B cell (primary cell): Measurements from ENCODE around the gene LRRC4C. TPM values are rescaled to one million over a fixed set of nuclear protein-coding genes. Genes with fewer than 3 reads are reported as not detected.

ENCODE experiments used
- ATAC-seq: fragments of 200-7000 bp; cut with Tn5 transposase; one replicate; pipeline ENCODE4 v1.10.0; 2021; ENCODE audit warnings: low read depth, mild to moderate bottlenecking, moderate number of reproducible peaks, moderate library complexity
- CTCF ChIA-PET: fragments of 350-600 bp; sonication (Branson Sonifier 250); formaldehyde crosslinking; loops from one replicate; lab custom pipeline; 2021; ENCODE audit warnings: antibody characterized with exemption, inconsistent platforms; lab: Charles Lee
- POLR2A ChIA-PET: fragments of 350-600 bp; sonication (Branson Sonifier 250); formaldehyde crosslinking; loops from one replicate; lab custom pipeline; 2021; ENCODE audit warnings: antibody characterized with exemption; lab: Charles Lee
- DNase-seq: peaks from one replicate; pipeline ENCODE4 v3.0.0; 2013
- H2AFZ ChIP-seq: 2 replicates; pipeline ENCODE4 v1.6.1; 2012; ENCODE audit warnings: mild to moderate bottlenecking, low read depth, low read length; ENCODE audit not compliant: insufficient read depth, poor library complexity, severe bottlenecking
- H3K27ac ChIP-seq, 2 donors: 1 replicate in 1 of 2; 2 replicates in 1 of 2; pipeline ENCODE4 v1.5.1; 2012 to 2013; ENCODE audit warnings: low read length in 2 of 2, mild to moderate bottlenecking in 2 of 2, moderate library complexity in 1 of 2
- H3K27me3 ChIP-seq, 4 experiments: fragments of 200-600 bp in 1 of 4; sonication (generic) in 1 of 4; replicated peaks in 1 of 4; 1 replicate in 2 of 4; 2 replicates in 2 of 4; pipeline versions ENCODE4 v1.6.1 to v1.7.0; 2013 to 2016; ENCODE audit warnings: low read length in 3 of 4, mild to moderate bottlenecking in 2 of 4, mixed read lengths in 1 of 4, moderate library complexity in 1 of 4; ENCODE audit not compliant: insufficient read depth in 4 of 4, control insufficient read depth in 3 of 4; ENCODE audit errors: control extremely low read depth in 1 of 4
- H3K36me3 ChIP-seq, 2 experiments: replicated peaks in 1 of 2; 1 replicate in 1 of 2; 2 replicates in 1 of 2; pipeline versions ENCODE4 v1.6.1 to v1.7.1; 2013; ENCODE audit warnings: low read length in 1 of 2; ENCODE audit not compliant: insufficient read depth in 2 of 2, control insufficient read depth in 1 of 2; ENCODE audit errors: control extremely low read depth in 1 of 2, extremely low read depth in 1 of 2
- H3K4me1 ChIP-seq, 2 donors: fragments of 200-600 bp in 1 of 2; sonication (generic) in 1 of 2; 1 replicate in 1 of 2; 2 replicates in 1 of 2; pipeline versions ENCODE4 v1.5.1 to v1.6.1; 2013 to 2017; ENCODE audit warnings: low read length in 2 of 2; ENCODE audit not compliant: control insufficient read depth in 2 of 2, insufficient read depth in 2 of 2
- H3K4me2 ChIP-seq: replicated peaks from 2 replicates; pipeline ENCODE3; 2012; ENCODE audit warnings: mild to moderate bottlenecking, low read depth, low read length; ENCODE audit not compliant: poor library complexity, severe bottlenecking
- H3K4me3 ChIP-seq, 5 experiments: fragments of 200-600 bp in 1 of 5; sonication (generic) in 1 of 5; 1 replicate in 3 of 5; 2 replicates in 2 of 5; pipeline versions ENCODE4 v1.5.1 to v1.7.0; 2011 to 2016; ENCODE audit warnings: low read length in 4 of 5, mild to moderate bottlenecking in 4 of 5, low read depth in 2 of 5, control low read depth in 1 of 5, moderate library complexity in 1 of 5; ENCODE audit not compliant: insufficient read depth in 1 of 5; ENCODE audit errors: control extremely low read depth in 1 of 5, extremely low read depth in 1 of 5
- H3K79me2 ChIP-seq: fragments of 200-600 bp; sonication (generic); one replicate; pipeline ENCODE4 v1.6.0; 2016; ENCODE audit warnings: low read length; ENCODE audit not compliant: control insufficient read depth, insufficient read depth
- H3K9ac ChIP-seq: fragments of 200-600 bp; sonication (generic); 2 replicates; pipeline ENCODE4 v1.6.1; 2017; ENCODE audit warnings: mild to moderate bottlenecking, low read length, moderate library complexity
- H3K9me3 ChIP-seq, 3 donors: one replicate each; pipeline versions ENCODE4 v1.6.1 to v1.7.1; 2013; ENCODE audit warnings: low read length in 2 of 3; ENCODE audit not compliant: control insufficient read depth in 2 of 3, insufficient read depth in 1 of 3; ENCODE audit errors: control extremely low read depth in 1 of 3
- H4K20me1 ChIP-seq: 2 replicates; pipeline ENCODE4 v1.6.0; 2012; ENCODE audit warnings: mild to moderate bottlenecking, low read length; ENCODE audit not compliant: insufficient read depth, control insufficient read depth, poor library complexity, severe bottlenecking
- H3K27ac Mint-ChIP-seq: one replicate; pipeline ENCODE4 v1.8.0; 2021; ENCODE audit warnings: mixed read lengths
- H3K27me3 Mint-ChIP-seq: one replicate; pipeline ENCODE4 v1.8.0; 2021; ENCODE audit warnings: mixed read lengths
- H3K4me1 Mint-ChIP-seq: one replicate; pipeline ENCODE4 v1.8.0; 2021; ENCODE audit warnings: mixed read lengths
- H3K4me3 Mint-ChIP-seq: one replicate; pipeline ENCODE4 v1.8.0; 2021; ENCODE audit warnings: mixed read lengths
- H3K9me3 Mint-ChIP-seq: one replicate; pipeline ENCODE4 v1.8.0; 2022; ENCODE audit warnings: mixed read lengths; ENCODE audit not compliant: insufficient read depth
- CTCF ChIP-seq: fragments of 200-600 bp; IDR thresholded peaks from one replicate; pipeline ENCODE4 v1.8.0; 2022; ENCODE audit warnings: antibody characterized with exemption, mild to moderate bottlenecking
- EZH2 ChIP-seq: IDR thresholded peaks from 2 replicates; pipeline ENCODE4 v1.6.1; 2012; ENCODE audit warnings: borderline replicate concordance, low read depth, mild to moderate bottlenecking, moderate library complexity, low read length; ENCODE audit not compliant: insufficient read depth, poor library complexity, severe bottlenecking
- WGBS: methylation state at CpG from one replicate; pipeline ENCODE4 v1.1.5; 2013; ENCODE audit warnings: missing lambda C conversion rate; ENCODE audit not compliant: insufficient coverage; 5-methylcytosine and 5-hydroxymethylcytosine counted together
- intact Hi-C: fragments of 100-400 bp; cut with micrococcal nuclease; formaldehyde crosslinking; loops from one replicate; pipeline ENCODE4 v1.10.0; 2022
- polyA plus RNA-seq: library from polyadenylated mRNA; depleted of rRNA; stranded (reverse); fragments of >200 nt; gene quantifications from 2 replicates; pipeline ENCODE4 v1.2.3, GENCODE V29; 2012
- total RNA-seq, 2 donors: library from RNA; stranded (reverse); fragments of 120-200 nt in 1 of 2; gene quantifications; 1 replicate in 1 of 2; 2 replicates in 1 of 2; pipeline versions ENCODE4 v1.2.3 to v1.2.4, GENCODE V29; 2013 to 2022

The LRRC4C gene
- total and polyA plus RNA-seq, 2 donors (not counting 1 experiment from before 2014, with no cell fraction given), result 0.57 TPM; not detected in 1

- H3K27ac ChIP-seq, result no peak overlapping the region
Measured at GRCh38 chr11:40118026-40118425, 1341.4 kb downstream of the LRRC4C start.

GRCh38 chr11:40104941-40105550 is 1354.4 kb downstream of the LRRC4C start:
- TF ChIP-seq EZH2 (no peak), CTCF (no peak)
- H4K20me1 ChIP-seq, result no peaks in the 10 kb centered on the region
- ChIA-PET CTCF (no interaction called here), POLR2A (no interaction called here)
- H3K27ac ChIP-seq, result no peak overlapping the region
- DNase-seq (no peak), ATAC-seq (no peak)
- no peak overlapping the region for H3K4me2 ChIP-seq
- H3K36me3 ChIP-seq, result no peaks in the 10 kb centered on the region
- no peak overlapping the region for H3K4me3 ChIP-seq
- H3K4me1 ChIP-seq, result no peaks in the 10 kb centered on the region
- no peaks in the 10 kb centered on the region for H3K27me3 Mint-ChIP-seq
- H3K27ac Mint-ChIP-seq, result no peak overlapping the region
- no peak overlapping the region for H2AFZ ChIP-seq
- no peak overlapping the region for H3K4me3 Mint-ChIP-seq
- no peak overlapping the region for H3K9ac ChIP-seq
- H3K9me3 ChIP-seq, result peaks cover 0 to 4% (median 0%) of the 10 kb centered on the region in 3 donors
- WGBS, result 84% methylated on average over 3 of the region's 5 CpGs
- H3K9me3 Mint-ChIP-seq, result peaks cover 2% of the 10 kb centered on the region
- H3K79me2 ChIP-seq, result no peaks in the 10 kb centered on the region
- no peaks in the 10 kb centered on the region for H3K27me3 ChIP-seq
- no peaks in the 10 kb centered on the region for H3K4me1 Mint-ChIP-seq
- intact Hi-C loops, result no loop called here

More at GRCh38 chr11:40118026-40118425, 1341.4 kb downstream of the LRRC4C start:
- H3K4me2 ChIP-seq, result no peak overlapping the region
- CTCF ChIA-PET, result no interaction called here
- no peak for DNase-seq
- no peaks in the 10 kb centered on the region for H3K27me3 ChIP-seq
- Mint-ChIP-seq H3K27me3 (no peaks in the 10 kb centered on the region), H3K4me1 (no peaks in the 10 kb centered on the region), H3K27ac (no peak overlapping the region), H3K4me3 (no peak overlapping the region), H3K9me3 (no peaks in the 10 kb centered on the region)
- POLR2A ChIA-PET, result no interaction called here
- H3K9me3 ChIP-seq, result peaks cover 0 to 8% (median 0%) of the 10 kb centered on the region in 3 donors
- ATAC-seq, result no peak
- H3K79me2 ChIP-seq, result no peaks in the 10 kb centered on the region
- no peak overlapping the region for H2AFZ ChIP-seq
- no peaks in the 10 kb centered on the region for H4K20me1 ChIP-seq
- intact Hi-C loops, result no loop called here
- no peak overlapping the region for H3K4me3 ChIP-seq
- TF ChIP-seq EZH2 (no peak), CTCF (no peak)
- WGBS, result 50% methylated on average over 1 of the region's 1 CpG
- H3K9ac ChIP-seq, result no peak overlapping the region
- no peaks in the 10 kb centered on the region for H3K4me1 ChIP-seq
- H3K36me3 ChIP-seq, result no peaks in the 10 kb centered on the region
